Hepatocyte (in vitro differentiated cells): Measurements from ENCODE around the gene NOB1.

Experiments
- EZH2 ChIP-seq: fragments of 200-600 bp; sonication (generic); IDR thresholded peaks from 2 replicates; pipeline ENCODE4 v1.6.1; 2016; ENCODE audit warnings: antibody characterized with exemption, mild to moderate bottlenecking, borderline replicate concordance
- EZH2phosphoT487 ChIP-seq: fragments of 200-600 bp; sonication (generic); IDR thresholded peaks from one replicate; pipeline ENCODE4 v1.6.1; 2018; ENCODE audit warnings: antibody characterized with exemption, mild to moderate bottlenecking, low read depth, moderate library complexity; ENCODE audit not compliant: unreplicated experiment, severe bottlenecking
- TF ChIP-seq, protein P1 (sequence below): fragments of 200-600 bp; sonication (generic); IDR thresholded peaks from 2 replicates; pipeline ENCODE4 v1.5.1; 2016; ENCODE audit warnings: antibody characterized with exemption, mild to moderate bottlenecking; ENCODE audit not compliant: poor library complexity

DNA sequence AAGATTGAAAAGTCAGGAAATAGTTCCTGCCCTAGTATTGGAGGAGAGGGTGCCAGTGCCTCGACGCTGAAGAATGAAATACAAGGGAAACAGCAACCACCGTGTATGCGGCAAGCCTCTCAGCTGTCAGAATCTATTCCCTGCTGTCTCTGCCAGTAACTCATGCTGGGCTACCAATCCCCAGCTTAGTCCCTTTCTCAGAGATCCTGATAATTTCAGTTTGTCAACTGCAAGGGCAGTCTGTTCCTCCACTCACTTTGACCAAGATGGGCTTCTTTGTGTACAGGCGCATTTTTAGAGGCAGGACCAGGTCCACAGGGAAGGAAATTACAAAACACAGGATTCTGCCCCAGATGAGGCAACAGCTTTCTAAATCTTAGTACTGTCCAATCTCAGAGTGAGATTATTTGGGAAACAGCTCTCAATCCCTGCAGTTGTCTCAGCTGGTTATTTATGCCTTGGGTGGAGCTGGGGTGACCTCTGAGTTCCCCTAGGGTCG is 29.7 kb downstream of the NOB1 start:
- TF ChIP-seq EZH2 (no peak), EZH2phosphoT487 (no peak)
- TF ChIP-seq, protein P1, sequence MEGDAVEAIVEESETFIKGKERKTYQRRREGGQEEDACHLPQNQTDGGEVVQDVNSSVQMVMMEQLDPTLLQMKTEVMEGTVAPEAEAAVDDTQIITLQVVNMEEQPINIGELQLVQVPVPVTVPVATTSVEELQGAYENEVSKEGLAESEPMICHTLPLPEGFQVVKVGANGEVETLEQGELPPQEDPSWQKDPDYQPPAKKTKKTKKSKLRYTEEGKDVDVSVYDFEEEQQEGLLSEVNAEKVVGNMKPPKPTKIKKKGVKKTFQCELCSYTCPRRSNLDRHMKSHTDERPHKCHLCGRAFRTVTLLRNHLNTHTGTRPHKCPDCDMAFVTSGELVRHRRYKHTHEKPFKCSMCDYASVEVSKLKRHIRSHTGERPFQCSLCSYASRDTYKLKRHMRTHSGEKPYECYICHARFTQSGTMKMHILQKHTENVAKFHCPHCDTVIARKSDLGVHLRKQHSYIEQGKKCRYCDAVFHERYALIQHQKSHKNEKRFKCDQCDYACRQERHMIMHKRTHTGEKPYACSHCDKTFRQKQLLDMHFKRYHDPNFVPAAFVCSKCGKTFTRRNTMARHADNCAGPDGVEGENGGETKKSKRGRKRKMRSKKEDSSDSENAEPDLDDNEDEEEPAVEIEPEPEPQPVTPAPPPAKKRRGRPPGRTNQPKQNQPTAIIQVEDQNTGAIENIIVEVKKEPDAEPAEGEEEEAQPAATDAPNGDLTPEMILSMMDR = no peak
